ENCODE data around the gene DAZ1.
"Not testable (repeated sequence)": the region's sequence is repeated elsewhere in the genome, so short reads cannot be mapped to it uniquely, and the experiment has no call there.

The DAZ1 gene, protein sequence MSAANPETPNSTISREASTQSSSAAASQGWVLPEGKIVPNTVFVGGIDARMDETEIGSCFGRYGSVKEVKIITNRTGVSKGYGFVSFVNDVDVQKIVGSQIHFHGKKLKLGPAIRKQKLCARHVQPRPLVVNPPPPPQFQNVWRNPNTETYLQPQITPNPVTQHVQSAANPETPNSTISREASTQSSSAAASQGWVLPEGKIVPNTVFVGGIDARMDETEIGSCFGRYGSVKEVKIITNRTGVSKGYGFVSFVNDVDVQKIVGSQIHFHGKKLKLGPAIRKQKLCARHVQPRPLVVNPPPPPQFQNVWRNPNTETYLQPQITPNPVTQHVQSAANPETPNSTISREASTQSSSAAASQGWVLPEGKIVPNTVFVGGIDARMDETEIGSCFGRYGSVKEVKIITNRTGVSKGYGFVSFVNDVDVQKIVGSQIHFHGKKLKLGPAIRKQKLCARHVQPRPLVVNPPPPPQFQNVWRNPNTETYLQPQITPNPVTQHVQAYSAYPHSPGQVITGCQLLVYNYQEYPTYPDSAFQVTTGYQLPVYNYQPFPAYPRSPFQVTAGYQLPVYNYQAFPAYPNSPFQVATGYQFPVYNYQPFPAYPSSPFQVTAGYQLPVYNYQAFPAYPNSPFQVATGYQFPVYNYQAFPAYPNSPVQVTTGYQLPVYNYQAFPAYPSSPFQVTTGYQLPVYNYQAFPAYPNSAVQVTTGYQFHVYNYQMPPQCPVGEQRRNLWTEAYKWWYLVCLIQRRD

GRCh38 chrY:23198908-23199307 is at the start of gene DAZ1:
Gene DAZ1 (minus strand): TSS chrY:23199008. CDS start chrY:23198800, 208 bp downstream.
- not testable (repeated sequence) for DNase-seq

GRCh38 chrY:23219233-23219632 is 20.4 kb upstream of the DAZ1 start, which contains the start of gene DAZ2:
Gene DAZ2 (plus strand): TSS chrY:23219533. CDS start chrY:23219741, 208 bp downstream.
- not testable (repeated sequence) for DNase-seq

- DNase-seq = not testable (repeated sequence)
These were observed 11.9 kb upstream of the DAZ1 start for GRCh38 chrY:23210681-23211080.

DNA sequence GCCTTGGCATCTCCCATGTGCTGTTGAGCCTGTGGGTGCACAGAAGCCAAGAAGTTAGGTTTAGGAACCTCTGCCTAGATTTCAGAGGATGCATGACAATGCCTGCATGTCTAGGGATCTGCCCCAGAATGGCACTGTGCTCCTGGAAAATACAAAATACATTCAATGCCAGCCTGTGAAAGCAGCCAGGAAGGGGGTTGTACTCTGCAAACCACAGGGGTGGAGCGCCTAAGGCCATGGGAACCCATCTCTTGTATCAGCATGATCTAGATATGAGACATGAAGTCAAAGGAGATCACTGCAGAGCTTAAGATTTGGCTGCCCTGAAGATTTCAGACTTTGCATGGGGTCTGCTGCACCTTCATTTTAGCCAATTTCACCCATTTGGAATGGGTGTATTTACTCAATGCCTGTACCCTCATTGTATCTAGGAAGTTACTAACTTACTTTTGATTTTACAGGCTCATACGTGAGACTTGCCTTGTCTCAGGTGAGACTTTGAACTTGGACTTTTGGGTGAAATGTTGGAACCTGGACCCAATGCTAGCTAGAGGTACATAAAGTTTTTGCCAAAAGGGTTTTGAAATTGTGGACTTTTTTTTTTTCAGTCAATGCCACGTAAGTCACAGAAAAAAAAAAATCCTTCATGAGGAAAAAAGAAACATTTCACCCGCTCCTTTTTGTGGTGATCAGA is 11.1 kb upstream of the DAZ1 start:
- DNase-seq = not testable (repeated sequence)

DNA sequence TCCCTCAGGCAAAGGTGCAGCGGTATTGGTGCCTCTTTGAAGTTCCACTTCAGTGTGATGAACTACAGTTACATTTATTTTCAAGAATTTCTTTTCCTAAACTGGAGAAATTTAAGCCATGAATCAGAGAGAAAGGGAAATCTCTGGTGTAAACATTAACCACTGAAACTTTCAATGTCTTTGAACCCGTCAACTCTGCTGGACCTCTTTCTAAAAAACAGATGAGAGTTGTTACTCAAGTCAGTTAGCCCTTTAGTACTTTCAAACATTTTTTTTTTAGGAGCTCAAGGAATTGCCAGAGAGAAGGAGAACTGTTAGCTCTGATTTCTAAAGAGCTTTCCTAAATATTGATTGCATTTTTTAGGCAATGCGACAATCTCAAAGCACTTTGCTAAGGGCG is 8.6 kb upstream of the DAZ1 start:
- not testable (repeated sequence) for DNase-seq

Measured in amygdala (tissue), 56 donors.